ENCODE results near the gene SEPTIN1. TPM values are rescaled to one million over a fixed set of nuclear protein-coding genes. Genes with fewer than 3 reads are reported as not detected.
A peak's percentile ranks its signal among the peaks of the same experiment; 100 is the strongest.

Gene SEPTIN1
- total RNA-seq, 4 donors from 2014 or later, result 2.8 to 9.8 (median 4.8) TPM

GRCh38 chr16:30353438-30354129 is 28.8 kb downstream of the SEPTIN1 start:
- in situ Hi-C loops (cut with MboI; ENCODE audit: low pct_ligation_motif_present in 1 of 4, low pct_unique_long_range_greater_than_20kb in 1 of 4, low sequenced_read_pairs in 3 of 4) (no loop called here), intact Hi-C loops (cut with DNase I; ENCODE audit: low total_unique reads) (loop anchor here (2.0 to 5.0 kb wide), 2 partner anchors 47 to 1206 kb away; no protein-coding TSS in a partner anchor)
- peaks cover 0 to 27% (median 10%) of the 10 kb centered on the region in 4 donors for H3K36me3 ChIP-seq
- H3K4me3 ChIP-seq, result peak overlapping the region in 2 of 4 donors; percentile 83 to 90
- no peaks in the 10 kb centered on the region for H3K9me3 ChIP-seq
- peak; percentile 15 for DNase-seq
- TF ChIP-seq POLR2AphosphoS5 (IDR thresholded peaks at IDR 0.05) (no peak), EP300 (IDR thresholded peaks at IDR 0.05; ENCODE audit: low read depth) (no peak), CTCF (IDR thresholded peaks at IDR 0.05) (no peak), POLR2A (IDR thresholded peaks at IDR 0.05) (no peak)
- 62 to 76% methylated on average over 2 to 18 of the region's 23 CpGs for whole genome bisulfite sequencing, 2 donors (ENCODE audit: low coverage in 1 of 2)
- H3K27ac ChIP-seq, result peak overlapping the region; percentile 88 to 99 (median 96)
- peaks cover 28 to 49% (median 32%) of the 10 kb centered on the region in 4 donors for H3K4me1 ChIP-seq
- H3K27me3 ChIP-seq, result no peaks in the 10 kb centered on the region

DNA sequence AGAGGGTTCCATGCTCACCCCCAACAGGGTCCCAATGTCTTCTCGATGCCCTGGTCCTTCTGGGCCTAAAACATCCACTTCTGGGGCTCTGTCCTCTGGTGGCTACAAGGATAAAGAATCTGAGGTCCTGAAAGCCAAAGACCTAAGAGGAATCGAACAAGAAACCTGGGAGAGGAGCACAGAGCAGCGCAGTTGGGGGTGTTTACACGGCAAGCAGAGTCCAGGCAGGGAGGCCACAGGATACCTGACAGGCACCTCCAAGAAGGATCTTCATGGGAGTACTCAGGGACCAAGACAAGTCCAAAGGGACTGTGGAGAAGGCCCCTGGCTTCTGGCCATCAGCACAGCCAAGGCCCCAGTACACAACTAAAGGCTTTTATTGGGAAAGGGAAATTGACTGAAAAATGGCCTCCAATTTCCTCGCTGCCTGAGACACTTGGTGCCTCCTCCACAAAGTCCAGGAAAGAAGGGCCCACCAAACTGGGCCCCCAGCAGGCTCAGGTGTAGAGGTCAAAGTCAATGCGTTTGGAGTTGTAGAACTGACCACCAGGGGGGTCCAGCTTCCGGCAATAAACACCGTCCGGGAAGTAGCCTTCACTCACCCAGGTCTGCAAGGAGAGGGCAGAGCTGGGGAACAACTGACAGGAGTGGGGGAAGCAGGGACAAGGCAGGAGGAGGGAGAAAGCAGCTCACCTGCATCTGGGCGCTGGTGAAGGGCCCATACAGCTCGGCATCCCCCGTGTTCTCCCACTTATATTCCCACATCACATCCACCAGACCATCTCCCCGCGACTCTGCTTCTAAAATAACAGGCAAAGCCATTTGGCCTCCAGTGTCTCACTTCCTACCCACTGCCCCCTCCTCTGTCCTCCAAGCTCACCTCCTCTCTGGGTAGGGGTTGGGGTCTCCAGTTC is 29.6 kb downstream of the SEPTIN1 start:
- 89 to 100% methylated on average over 1 to 14 of the region's 14 CpGs for WGBS, 2 donors (ENCODE audit: low coverage in 1 of 2)
- peak overlapping the region; percentile 64 to 99 (median 96) for H3K27ac ChIP-seq
- in situ Hi-C loops (cut with MboI; ENCODE audit: low pct_ligation_motif_present in 1 of 4, low pct_unique_long_range_greater_than_20kb in 1 of 4, low sequenced_read_pairs in 3 of 4) (no loop called here), intact Hi-C loops (cut with DNase I; ENCODE audit: low total_unique reads) (loop anchor here (5.0 kb wide), 1 partner anchor 1205 kb away; no protein-coding TSS in a partner anchor)
- H3K27me3 ChIP-seq, result no peaks in the 10 kb centered on the region
- peak; percentile 7 for DNase-seq
- peaks cover 28 to 49% (median 32%) of the 10 kb centered on the region in 4 donors for H3K4me1 ChIP-seq
- no peaks in the 10 kb centered on the region for H3K9me3 ChIP-seq
- TF ChIP-seq POLR2A (IDR thresholded peaks at IDR 0.05) (no peak), POLR2AphosphoS5 (IDR thresholded peaks at IDR 0.05) (no peak), EP300 (IDR thresholded peaks at IDR 0.05; ENCODE audit: low read depth) (no peak), CTCF (IDR thresholded peaks at IDR 0.05) (no peak)
- peaks cover 0 to 21% (median 10%) of the 10 kb centered on the region in 4 donors for H3K36me3 ChIP-seq
- no peak overlapping the region for H3K4me3 ChIP-seq

- peak; percentile 61 for DNase-seq
- intact Hi-C loops (cut with DNase I; ENCODE audit: low total_unique reads) (loop anchor here (5.0 kb wide), 1 partner anchor 1205 kb away; no protein-coding TSS in a partner anchor), in situ Hi-C loops (cut with MboI; ENCODE audit: low pct_ligation_motif_present in 1 of 4, low pct_unique_long_range_greater_than_20kb in 1 of 4, low sequenced_read_pairs in 3 of 4) (no loop called here)
- Histone ChIP-seq H3K27ac (peak overlapping the region; percentile 64 to 99 (median 96)), H3K4me1 (peaks cover 28 to 46% (median 32%) of the 10 kb centered on the region in 4 donors), H3K4me3 (no peak overlapping the region), H3K36me3 (peaks cover 0 to 21% (median 10%) of the 10 kb centered on the region in 4 donors), H3K9me3 (no peaks in the 10 kb centered on the region), H3K27me3 (no peaks in the 10 kb centered on the region)
- TF ChIP-seq CTCF (IDR thresholded peaks at IDR 0.05) (no peak), POLR2AphosphoS5 (IDR thresholded peaks at IDR 0.05) (peak; percentile 29 to 69 (median 68))
- WGBS, 2 donors (ENCODE audit: low coverage in 1 of 2), result 74% methylated on average over 11 of the region's 11 CpGs; no CpG with 5 or more reads in 1 of the 2 donors
These were observed 30.6 kb downstream of the SEPTIN1 start for GRCh38 chr16:30351586-30352419.

Measured in transverse colon (tissue), 4 donors.